GM06990 (cell line): ENCODE data around the gene TRIM3.
A peak's percentile ranks its signal among the peaks of the same experiment; 100 is the strongest.

Experiments
- DNase-seq: peaks from one replicate; pipeline ENCODE4 v3.0.0-alpha.2; 2011; ENCODE audit not compliant: insufficient read length; ENCODE audit errors: extremely low read depth
- H3K27me3 ChIP-seq: replicated peaks from 2 replicates; pipeline ENCODE4 v1.6.0; 2011; ENCODE audit warnings: low read length; ENCODE audit not compliant: control insufficient read depth, insufficient read depth
- H3K36me3 ChIP-seq: 2 replicates; pipeline ENCODE4 v1.5.1; 2011; ENCODE audit warnings: low read length; ENCODE audit not compliant: control insufficient read depth, insufficient read depth
- H3K4me3 ChIP-seq: replicated peaks from 2 replicates; pipeline ENCODE4 v1.5.1; 2011; ENCODE audit warnings: low read depth, mild to moderate bottlenecking, control low read depth, low read length
- CTCF ChIP-seq: IDR thresholded peaks from 2 replicates; pipeline ENCODE4 v1.5.1; 2011; ENCODE audit warnings: low read length, control low read depth, mild to moderate bottlenecking, inconsistent platforms; ENCODE audit not compliant: insufficient read depth, poor library complexity, severe bottlenecking

Gene TRIM3

GRCh38 chr11:6433998-6434660 lies 39.6 kb downstream of the TRIM3 start:
- Histone ChIP-seq H3K36me3 (no peaks in the 10 kb centered on the region), H3K27me3 (no peaks in the 10 kb centered on the region), H3K4me3 (no peak overlapping the region)
- TF ChIP-seq CTCF, result no peak
- no peak for DNase-seq

- no peak for DNase-seq
- no peaks in the 10 kb centered on the region for H3K36me3 ChIP-seq
- no peak for TF ChIP-seq CTCF
- H3K4me3 ChIP-seq, result no peak overlapping the region
- no peaks in the 10 kb centered on the region for H3K27me3 ChIP-seq
These were observed 41.9 kb downstream of the TRIM3 start for GRCh38 chr11:6431861-6432260.

- TF ChIP-seq CTCF, result no peak
- no peaks in the 10 kb centered on the region; the same call in 1 of the 2 replicates for H3K27me3 ChIP-seq
- DNase-seq, result no peak
These were observed 46.2 kb downstream of the TRIM3 start for GRCh38 chr11:6427516-6427915.

GRCh38 chr11:6420677-6421076 lies 53.1 kb downstream of the TRIM3 start:
- no peak overlapping the region for H3K4me3 ChIP-seq
- peaks cover 2% of the 10 kb centered on the region for H3K27me3 ChIP-seq
- no peaks in the 10 kb centered on the region for H3K36me3 ChIP-seq
- DNase-seq, result no peak
- no peak for TF ChIP-seq CTCF

More at GRCh38 chr11:6427516-6427915, 46.2 kb downstream of the TRIM3 start:
- no peaks in the 10 kb centered on the region for H3K36me3 ChIP-seq
- H3K4me3 ChIP-seq, result no peak overlapping the region

- Histone ChIP-seq H3K4me3 (peak within 1 kb of the TSS; percentile 67), H3K36me3 (no peaks in the 10 kb centered on the region), H3K27me3 (peaks cover 2% of the 10 kb centered on the region)
- peak; percentile 66 for DNase-seq
- no peak for TF ChIP-seq CTCF
These were observed 54.6 kb downstream of the TRIM3 start, which contains the start of gene APBB1 for GRCh38 chr11:6419009-6419631. Gene APBB1 (minus strand): TSS chr11:6419094. CDS start chr11:6411347, 7,747 bp downstream.
